GM23338 (cell line): ENCODE data around the gene GPC5. TPM values are rescaled to one million over a fixed set of nuclear protein-coding genes. Genes with fewer than 3 reads are reported as not detected.

ENCODE experiments used
- ATAC-seq: fragments of 200-7000 bp; cut with Tn5 transposase; 3 replicates; pipeline ENCODE4 v1.9.1; 2020
- DNase-seq: peaks from one replicate; pipeline ENCODE4 v3.0.0-alpha.2; 2015; ENCODE audit warnings: low spot score
- H2AFZ ChIP-seq: fragments of 200-600 bp; sonication (generic); 2 replicates; pipeline ENCODE4 v1.8.0; 2016; ENCODE audit warnings: antibody characterized with exemption, mild to moderate bottlenecking, moderate library complexity
- H3F3A ChIP-seq: fragments of 200-600 bp; sonication (generic); replicated peaks from 2 replicates; pipeline ENCODE4 v1.8.0; 2017; ENCODE audit warnings: antibody characterized with exemption, mixed run types, low read depth
- H3K27ac ChIP-seq: fragments of 200-600 bp; sonication (generic); 2 replicates; pipeline ENCODE4 v1.6.1; 2016; ENCODE audit warnings: low read depth
- H3K27me3 ChIP-seq: fragments of 200-600 bp; sonication (generic); 2 replicates; pipeline ENCODE4 v1.8.0; 2016; ENCODE audit warnings: mild to moderate bottlenecking, mixed run types, moderate library complexity; ENCODE audit not compliant: insufficient read depth
- H3K36me3 ChIP-seq: fragments of 200-600 bp; sonication (generic); 2 replicates; pipeline ENCODE4 v1.8.0; 2016; ENCODE audit warnings: mild to moderate bottlenecking; ENCODE audit not compliant: insufficient read depth
- H3K4me1 ChIP-seq: fragments of 200-600 bp; sonication (generic); 2 replicates; pipeline ENCODE4 v1.8.0; 2016; ENCODE audit warnings: mild to moderate bottlenecking, moderate library complexity; ENCODE audit not compliant: insufficient read depth
- H3K4me2 ChIP-seq: fragments of 200-600 bp; sonication (generic); 2 replicates; pipeline ENCODE4 v1.7.1; 2017; ENCODE audit warnings: mixed run types
- H3K4me3 ChIP-seq: fragments of 200-600 bp; sonication (generic); 2 replicates; pipeline ENCODE4 v1.6.1; 2016; ENCODE audit warnings: mixed run types
- H3K79me2 ChIP-seq: fragments of 200-600 bp; sonication (generic); replicated peaks from 2 replicates; pipeline ENCODE4 v1.8.0; 2017; ENCODE audit warnings: mild to moderate bottlenecking; ENCODE audit not compliant: insufficient read depth
- H3K9me2 ChIP-seq: fragments of 200-600 bp; sonication (generic); 2 replicates; pipeline ENCODE4 v1.8.0; 2017; ENCODE audit not compliant: insufficient read depth
- H4K20me1 ChIP-seq: fragments of 200-600 bp; sonication (generic); replicated peaks from 2 replicates; pipeline ENCODE4 v1.8.0; 2017; ENCODE audit warnings: mild to moderate bottlenecking; ENCODE audit not compliant: insufficient read depth
- H3K27ac Mint-ChIP-seq: 2 replicates; pipeline ENCODE4 v1.8.0; 2020; ENCODE audit warnings: inconsistent platforms, mild to moderate bottlenecking, moderate library complexity, mixed read lengths
- H3K27me3 Mint-ChIP-seq: 3 replicates; pipeline ENCODE4 v1.8.0; 2022; ENCODE audit warnings: low read depth, mild to moderate bottlenecking, moderate library complexity, mixed read lengths, inconsistent platforms; ENCODE audit not compliant: insufficient read depth, poor library complexity
- H3K36me3 Mint-ChIP-seq: 3 replicates; pipeline ENCODE4 v1.8.0; 2021; ENCODE audit warnings: low read depth, mild to moderate bottlenecking, inconsistent platforms, moderate library complexity, mixed read lengths
- H3K4me1 Mint-ChIP-seq: 3 replicates; pipeline ENCODE4 v1.8.0; 2020; ENCODE audit warnings: mild to moderate bottlenecking, inconsistent platforms, mixed read lengths
- H3K4me3 Mint-ChIP-seq: 3 replicates; pipeline ENCODE4 v1.8.0; 2021; ENCODE audit warnings: moderate library complexity, mild to moderate bottlenecking, inconsistent platforms, mixed read lengths
- H3K9me3 Mint-ChIP-seq: 3 replicates; pipeline ENCODE4 v1.8.0; 2020; ENCODE audit warnings: moderate library complexity, mild to moderate bottlenecking, inconsistent platforms, mixed read lengths
- CREB1 ChIP-seq: fragments of 250-450 bp; sonication (Bioruptor Pico); IDR thresholded peaks from 2 replicates; pipeline ENCODE4 v1.5.0; 2020; ENCODE audit warnings: low read depth, mild to moderate bottlenecking, moderate library complexity
- CTCF ChIP-seq, 2 experiments: fragments of 200-600 bp in 1 of 2; sonication (generic) in 1 of 2; conservative IDR thresholded peaks; 2 replicates each; pipeline versions ENCODE4 v1.5.1 to v1.6.1; 2016 to 2017; ENCODE audit warnings: antibody characterized with exemption in 2 of 2, low read depth in 2 of 2, mild to moderate bottlenecking in 2 of 2, moderate library complexity in 1 of 2
- ETS1 ChIP-seq: IDR thresholded peaks from 2 replicates; pipeline ENCODE4 v1.6.1; 2016; ENCODE audit warnings: antibody characterized with exemption
- EZH2 ChIP-seq: fragments of 200-600 bp; sonication (generic); IDR thresholded peaks from one replicate; pipeline ENCODE4 v1.8.0; 2017; ENCODE audit warnings: antibody characterized with exemption, mild to moderate bottlenecking, low read depth; ENCODE audit not compliant: unreplicated experiment
- EZH2phosphoT487 ChIP-seq: fragments of 200-600 bp; sonication (generic); IDR thresholded peaks from one replicate; pipeline ENCODE4 v1.8.1; 2018; ENCODE audit warnings: antibody characterized with exemption; ENCODE audit not compliant: unreplicated experiment
- JUNB ChIP-seq: IDR thresholded peaks from one replicate; pipeline ENCODE4 v1.6.1; 2016; ENCODE audit warnings: antibody characterized with exemption; ENCODE audit not compliant: unreplicated experiment
- NANOG ChIP-seq: IDR thresholded peaks from 2 replicates; pipeline ENCODE4 v1.6.1; 2016; ENCODE audit warnings: antibody characterized with exemption, borderline replicate concordance
- POLR2AphosphoS5 ChIP-seq: IDR thresholded peaks from 2 replicates; pipeline ENCODE4 v1.6.1; 2016; ENCODE audit warnings: antibody characterized with exemption, low read depth
- REST ChIP-seq: IDR thresholded peaks from one replicate; pipeline ENCODE4 v1.6.1; 2018; ENCODE audit warnings: antibody characterized with exemption; ENCODE audit not compliant: unreplicated experiment
- ZNF331 ChIP-seq: fragments of 250-450 bp; sonication (Bioruptor Pico); IDR thresholded peaks from 2 replicates; pipeline ENCODE4 v1.5.0; 2020; ENCODE audit warnings: low read depth, mild to moderate bottlenecking, moderate library complexity
- polyA plus RNA-seq: library from polyadenylated mRNA; unstranded; fragments of >200 nt; fragmentation: Nextera tagmentation; extraction: Ambion mirVana; gene quantifications from 2 replicates; pipeline ENCODE4 v1.2.1, GENCODE V29; 2016
- total RNA-seq: library from RNA; depleted of rRNA; stranded (reverse); fragments of >200 nt; shearing (Covaris generic); gene quantifications from 2 replicates; pipeline ENCODE4 v1.2.3, GENCODE V29; 2014
- TF ChIP-seq, protein P1 (sequence below): fragments of 250-450 bp; sonication (Bioruptor Pico); IDR thresholded peaks from 2 replicates; pipeline ENCODE4 v1.5.0; 2020; ENCODE audit warnings: mild to moderate bottlenecking, moderate library complexity

GPC5 gene
- total and polyA plus RNA-seq, 2 experiments from 2014 or later: 0.95 to 1.1 TPM

DNA sequence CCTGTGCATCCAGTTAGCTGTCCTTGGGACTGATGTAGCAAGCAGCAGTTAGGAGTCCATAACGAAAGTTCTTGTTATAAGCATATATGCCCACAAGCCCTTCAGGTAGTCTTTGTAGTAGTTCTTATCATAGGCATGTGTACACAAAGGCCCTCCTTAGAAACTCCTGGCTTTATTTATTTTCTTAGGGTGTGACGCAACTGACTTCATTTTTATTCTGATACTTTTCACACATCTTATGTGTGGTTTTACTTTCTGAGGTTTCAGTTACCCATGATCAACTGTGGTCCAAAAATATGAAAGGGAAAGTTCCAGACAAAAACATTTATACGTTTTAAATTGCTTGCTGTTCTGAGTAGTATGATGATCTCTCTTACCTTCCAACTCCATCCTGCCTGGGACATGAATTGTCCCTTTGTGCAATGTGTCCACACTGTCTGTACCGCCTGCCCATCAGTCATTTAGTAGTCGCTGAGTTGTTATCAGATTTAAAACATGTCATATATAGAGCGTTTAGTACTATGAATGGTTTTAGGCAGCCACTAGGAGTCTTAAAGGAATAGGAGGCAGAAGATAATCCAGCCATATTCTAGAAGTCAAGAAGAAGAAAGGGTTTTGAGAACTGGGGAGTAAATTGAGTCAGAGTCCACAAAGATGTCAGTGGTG, 19.4 kb downstream of the GPC5 start (continued):
- no peak for TF ChIP-seq EZH2phosphoT487
- no peak for TF ChIP-seq CTCF (conservative IDR thresholded peaks at IDR 0.05; ENCODE audit: low read depth in 2 of 2)
- TF ChIP-seq ETS1: no peak
- no peak for TF ChIP-seq ZNF331 (CRISPR knock-in tag)
- no peak for TF ChIP-seq POLR2AphosphoS5
- TF ChIP-seq EZH2: no peak
- no peak for TF ChIP-seq CREB1 (CRISPR knock-in tag)
- TF ChIP-seq NANOG: no peak
- TF ChIP-seq JUNB: no peak
- TF ChIP-seq REST: no peak

DNA sequence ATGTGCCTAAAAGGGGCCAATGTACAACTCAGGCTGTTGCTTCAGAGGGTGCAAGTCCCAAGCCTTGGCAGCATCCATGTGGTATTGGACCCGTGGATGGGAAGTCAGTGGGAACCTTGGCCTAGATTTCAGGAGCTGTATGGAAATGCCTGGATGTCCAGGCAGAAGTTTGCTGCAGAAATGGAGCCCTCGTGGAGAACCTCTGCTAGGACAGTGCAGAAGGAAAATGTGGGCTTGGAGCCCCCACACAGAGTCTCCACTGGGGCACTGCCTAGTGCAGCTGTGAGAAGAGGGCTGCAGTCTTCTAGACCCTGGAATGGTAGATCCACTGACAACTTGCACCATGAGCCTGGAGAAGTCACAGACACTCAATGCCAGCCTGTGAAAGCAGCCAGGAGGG, 28.5 kb downstream of the GPC5 start:
- Mint-ChIP-seq H3K27me3 (peaks cover 2% of the 10 kb centered on the region), H3K36me3 (peaks cover 32% of the 10 kb centered on the region), H3K4me1 (no peaks in the 10 kb centered on the region), H3K4me3 (no peak overlapping the region), H3K9me3 (peaks cover 42% of the 10 kb centered on the region), H3K27ac (no peak overlapping the region)
- Histone ChIP-seq H3K79me2 (no peaks in the 10 kb centered on the region), H3K9me2 (peaks cover 12% of the 10 kb centered on the region; the same call in 1 of the 2 replicates), H3K4me3 (no peak overlapping the region), H3K36me3 (no peaks in the 10 kb centered on the region), H3K27ac (no peak overlapping the region), H3F3A (no peaks in the 10 kb centered on the region), H3K27me3 (no peaks in the 10 kb centered on the region), H2AFZ (no peak overlapping the region), H4K20me1 (no peaks in the 10 kb centered on the region), H3K4me1 (no peaks in the 10 kb centered on the region), H3K4me2 (no peak overlapping the region)
- DNase-seq (no peak), ATAC-seq (no peak)
- TF ChIP-seq, protein P1, sequence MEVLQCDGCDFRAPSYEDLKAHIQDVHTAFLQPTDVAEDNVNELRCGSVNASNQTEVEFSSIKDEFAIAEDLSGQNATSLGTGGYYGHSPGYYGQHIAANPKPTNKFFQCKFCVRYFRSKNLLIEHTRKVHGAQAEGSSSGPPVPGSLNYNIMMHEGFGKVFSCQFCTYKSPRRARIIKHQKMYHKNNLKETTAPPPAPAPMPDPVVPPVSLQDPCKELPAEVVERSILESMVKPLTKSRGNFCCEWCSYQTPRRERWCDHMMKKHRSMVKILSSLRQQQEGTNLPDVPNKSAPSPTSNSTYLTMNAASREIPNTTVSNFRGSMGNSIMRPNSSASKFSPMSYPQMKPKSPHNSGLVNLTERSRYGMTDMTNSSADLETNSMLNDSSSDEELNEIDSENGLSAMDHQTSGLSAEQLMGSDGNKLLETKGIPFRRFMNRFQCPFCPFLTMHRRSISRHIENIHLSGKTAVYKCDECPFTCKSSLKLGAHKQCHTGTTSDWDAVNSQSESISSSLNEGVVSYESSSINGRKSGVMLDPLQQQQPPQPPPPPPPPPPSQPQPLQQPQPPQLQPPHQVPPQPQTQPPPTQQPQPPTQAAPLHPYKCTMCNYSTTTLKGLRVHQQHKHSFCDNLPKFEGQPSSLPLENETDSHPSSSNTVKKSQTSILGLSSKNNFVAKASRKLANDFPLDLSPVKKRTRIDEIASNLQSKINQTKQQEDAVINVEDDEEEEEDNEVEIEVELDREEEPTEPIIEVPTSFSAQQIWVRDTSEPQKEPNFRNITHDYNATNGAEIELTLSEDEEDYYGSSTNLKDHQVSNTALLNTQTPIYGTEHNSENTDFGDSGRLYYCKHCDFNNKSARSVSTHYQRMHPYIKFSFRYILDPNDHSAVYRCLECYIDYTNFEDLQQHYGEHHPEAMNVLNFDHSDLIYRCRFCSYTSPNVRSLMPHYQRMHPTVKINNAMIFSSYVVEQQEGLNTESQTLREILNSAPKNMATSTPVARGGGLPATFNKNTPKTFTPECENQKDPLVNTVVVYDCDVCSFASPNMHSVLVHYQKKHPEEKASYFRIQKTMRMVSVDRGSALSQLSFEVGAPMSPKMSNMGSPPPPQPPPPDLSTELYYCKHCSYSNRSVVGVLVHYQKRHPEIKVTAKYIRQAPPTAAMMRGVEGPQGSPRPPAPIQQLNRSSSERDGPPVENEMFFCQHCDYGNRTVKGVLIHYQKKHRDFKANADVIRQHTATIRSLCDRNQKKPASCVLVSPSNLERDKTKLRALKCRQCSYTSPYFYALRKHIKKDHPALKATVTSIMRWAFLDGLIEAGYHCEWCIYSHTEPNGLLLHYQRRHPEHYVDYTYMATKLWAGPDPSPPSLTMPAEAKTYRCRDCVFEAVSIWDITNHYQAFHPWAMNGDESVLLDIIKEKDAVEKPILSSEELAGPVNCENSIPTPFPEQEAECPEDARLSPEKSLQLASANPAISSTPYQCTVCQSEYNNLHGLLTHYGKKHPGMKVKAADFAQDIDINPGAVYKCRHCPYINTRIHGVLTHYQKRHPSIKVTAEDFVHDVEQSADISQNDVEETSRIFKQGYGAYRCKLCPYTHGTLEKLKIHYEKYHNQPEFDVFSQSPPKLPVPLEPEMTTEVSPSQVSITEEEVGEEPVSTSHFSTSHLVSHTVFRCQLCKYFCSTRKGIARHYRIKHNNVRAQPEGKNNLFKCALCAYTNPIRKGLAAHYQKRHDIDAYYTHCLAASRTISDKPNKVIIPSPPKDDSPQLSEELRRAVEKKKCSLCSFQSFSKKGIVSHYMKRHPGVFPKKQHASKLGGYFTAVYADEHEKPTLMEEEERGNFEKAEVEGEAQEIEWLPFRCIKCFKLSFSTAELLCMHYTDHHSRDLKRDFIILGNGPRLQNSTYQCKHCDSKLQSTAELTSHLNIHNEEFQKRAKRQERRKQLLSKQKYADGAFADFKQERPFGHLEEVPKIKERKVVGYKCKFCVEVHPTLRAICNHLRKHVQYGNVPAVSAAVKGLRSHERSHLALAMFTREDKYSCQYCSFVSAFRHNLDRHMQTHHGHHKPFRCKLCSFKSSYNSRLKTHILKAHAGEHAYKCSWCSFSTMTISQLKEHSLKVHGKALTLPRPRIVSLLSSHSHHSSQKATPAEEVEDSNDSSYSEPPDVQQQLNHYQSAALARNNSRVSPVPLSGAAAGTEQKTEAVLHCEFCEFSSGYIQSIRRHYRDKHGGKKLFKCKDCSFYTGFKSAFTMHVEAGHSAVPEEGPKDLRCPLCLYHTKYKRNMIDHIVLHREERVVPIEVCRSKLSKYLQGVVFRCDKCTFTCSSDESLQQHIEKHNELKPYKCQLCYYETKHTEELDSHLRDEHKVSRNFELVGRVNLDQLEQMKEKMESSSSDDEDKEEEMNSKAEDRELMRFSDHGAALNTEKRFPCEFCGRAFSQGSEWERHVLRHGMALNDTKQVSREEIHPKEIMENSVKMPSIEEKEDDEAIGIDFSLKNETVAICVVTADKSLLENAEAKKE: no peak
